ENCODE measurements around the gene PRSS50.
"Not testable (repeated sequence)": the region's sequence is repeated elsewhere in the genome, so short reads cannot be mapped to it uniquely, and the experiment has no call there.

The PRSS50 gene

DNA sequence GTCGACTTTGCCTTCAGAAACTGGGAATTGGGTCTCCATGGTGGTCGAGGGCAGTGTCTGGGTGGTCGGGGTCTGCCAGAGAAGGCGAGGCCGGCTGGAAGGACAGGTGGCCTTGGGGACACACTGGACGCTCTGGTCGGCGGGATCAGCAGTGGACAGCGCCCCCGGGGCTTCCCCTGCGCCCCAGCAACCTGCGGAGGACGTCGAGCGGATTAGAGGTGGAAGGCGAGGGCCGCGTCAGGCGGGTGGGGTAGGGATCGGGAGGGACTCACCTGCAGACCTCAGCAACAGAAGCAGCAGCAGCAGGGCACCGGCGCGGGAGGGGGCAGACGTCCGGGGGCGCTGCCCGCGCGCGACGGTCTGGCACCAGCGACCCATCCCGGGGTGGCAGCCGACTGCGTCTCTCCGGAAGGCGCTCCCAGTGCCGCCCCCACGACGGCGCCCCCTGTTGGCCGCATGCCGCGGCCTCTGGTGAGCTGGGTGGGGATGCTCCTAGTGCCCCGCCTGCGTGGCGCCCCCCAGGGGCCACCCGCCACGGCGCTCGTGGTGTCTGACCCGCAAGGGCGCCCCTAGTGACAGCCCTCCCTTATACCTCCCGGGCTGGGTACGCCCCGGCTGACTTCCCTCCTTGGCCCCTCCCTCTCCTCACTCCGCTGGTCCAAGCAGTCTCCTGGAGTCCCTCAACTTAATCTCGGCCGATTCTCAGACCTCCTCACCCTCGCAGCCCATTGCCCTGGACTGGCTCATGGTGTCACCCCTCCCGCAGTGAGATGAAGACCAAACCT lies at the start of gene PRSS50:
TSS of gene PRSS50 (minus strand) at position 423 of the 785 bp plus-strand sequence. CDS start at position 378, 45 bp downstream.
- DNase-seq (ENCODE audit: low read depth in 2 of 3, low spot score in 1 of 3) = peak in 2 of 3 donors; percentile 34 to 35

GRCh38 chr3:46764206-46764605 lies 46.5 kb upstream of the PRSS50 start:
- DNase-seq (ENCODE audit: low read depth in 2 of 3, low spot score in 1 of 3) = no peak

- DNase-seq (ENCODE audit: low read depth in 2 of 3, low spot score in 1 of 3) = no peak
Measured at GRCh38 chr3:46763178-46763577, 45.5 kb upstream of the PRSS50 start.

- no peak for DNase-seq (ENCODE audit: low read depth in 2 of 3, low spot score in 1 of 3)
Measured at GRCh38 chr3:46759239-46760167, 41.8 kb upstream of the PRSS50 start.

- DNase-seq (ENCODE audit: low read depth in 2 of 3, low spot score in 1 of 3) = no peak
Measured at GRCh38 chr3:46756642-46757041, 39.0 kb upstream of the PRSS50 start.

DNA sequence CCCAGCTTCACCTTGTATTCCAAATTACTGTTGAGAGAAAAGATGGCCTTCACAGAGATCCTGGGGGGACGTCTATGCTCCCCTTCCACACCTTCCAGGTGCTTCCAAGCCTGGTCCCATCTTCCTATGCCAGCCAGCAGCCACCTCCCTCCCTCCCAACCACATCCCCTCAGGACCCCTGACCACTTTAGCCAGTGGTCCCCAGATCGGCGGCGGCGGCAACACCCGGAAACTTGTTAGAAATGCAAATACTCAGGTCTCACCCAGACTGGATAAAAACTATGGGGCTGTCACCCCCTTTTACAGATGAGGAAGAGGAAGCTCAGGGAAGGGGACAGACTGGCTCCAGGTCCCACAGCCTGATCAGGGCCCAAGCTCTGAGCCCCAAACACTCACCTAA lies 38.0 kb upstream of the PRSS50 start:
- DNase-seq (ENCODE audit: low read depth in 2 of 3, low spot score in 1 of 3) = no peak

GRCh38 chr3:46753127-46753526 lies 35.5 kb upstream of the PRSS50 start:
- DNase-seq (ENCODE audit: low read depth in 2 of 3, low spot score in 1 of 3) = peak in 2 of 3 donors; percentile 8 to 9

GRCh38 chr3:46750555-46751038 lies 32.9 kb upstream of the PRSS50 start:
- no peak for DNase-seq (ENCODE audit: low read depth in 2 of 3, low spot score in 1 of 3)

- no peak for DNase-seq (ENCODE audit: low read depth in 2 of 3, low spot score in 1 of 3)
Measured at GRCh38 chr3:46749129-46749528, 31.5 kb upstream of the PRSS50 start.

- no peak for DNase-seq (ENCODE audit: low read depth in 2 of 3, low spot score in 1 of 3)
Measured at GRCh38 chr3:46748170-46748569, 30.5 kb upstream of the PRSS50 start.

- no peak for DNase-seq (ENCODE audit: low read depth in 2 of 3, low spot score in 1 of 3)
Measured at GRCh38 chr3:46746711-46747110, 29.0 kb upstream of the PRSS50 start.

DNA sequence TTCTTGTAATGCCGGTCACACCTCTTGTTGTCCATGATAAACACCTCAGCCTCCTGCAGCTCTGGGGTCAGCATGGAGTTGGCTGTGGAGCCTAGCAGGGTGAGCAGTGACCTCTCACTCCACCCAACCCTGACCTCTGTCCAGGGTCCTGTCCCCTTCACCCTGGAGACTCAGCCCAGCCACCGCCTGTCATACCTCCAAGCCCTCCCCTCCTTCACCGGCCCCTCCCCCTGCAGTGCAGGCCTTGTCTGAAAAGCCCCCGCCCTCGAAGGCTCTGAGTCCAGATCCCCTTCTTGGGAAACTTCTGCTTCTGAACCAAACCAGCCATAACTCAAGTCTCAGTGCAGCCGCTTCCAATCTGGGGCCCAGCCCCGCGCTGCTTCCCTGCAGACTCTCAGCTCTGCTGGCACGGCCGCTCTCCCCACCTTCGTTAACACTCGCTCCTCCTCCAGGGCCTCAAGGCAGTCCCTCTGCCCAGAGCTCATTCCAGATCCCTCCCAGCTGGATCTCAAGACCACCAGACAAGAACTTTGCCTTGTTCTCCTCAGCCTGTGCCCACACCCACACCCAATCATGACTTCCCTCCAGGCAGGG lies 25.4 kb upstream of the PRSS50 start:
- no peak for DNase-seq (ENCODE audit: low read depth in 2 of 3, low spot score in 1 of 3)

GRCh38 chr3:46739565-46739964 lies 21.9 kb upstream of the PRSS50 start:
- not testable (repeated sequence) for DNase-seq (ENCODE audit: low read depth in 2 of 3, low spot score in 1 of 3)

DNA sequence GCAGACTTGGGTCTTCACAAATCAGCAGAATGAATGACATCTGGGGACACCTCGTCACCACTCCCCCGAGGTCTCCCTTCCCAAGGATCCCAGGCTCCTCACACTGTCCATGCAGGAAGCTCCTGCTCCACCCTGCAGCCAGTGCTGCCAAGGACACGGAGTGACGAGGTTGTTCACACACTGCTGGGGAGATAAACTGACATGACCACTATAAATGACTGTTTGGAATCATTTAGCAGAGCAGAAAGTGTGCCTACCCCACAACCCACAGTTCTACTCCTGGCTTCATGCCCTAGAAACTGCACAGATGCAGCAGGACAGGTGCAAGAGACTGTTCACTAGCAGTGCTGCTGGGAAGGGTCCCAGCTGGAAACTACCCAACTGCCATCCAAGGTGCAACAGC lies 19.7 kb upstream of the PRSS50 start:
- DNase-seq (ENCODE audit: low read depth in 2 of 3, low spot score in 1 of 3) = no peak

DNA sequence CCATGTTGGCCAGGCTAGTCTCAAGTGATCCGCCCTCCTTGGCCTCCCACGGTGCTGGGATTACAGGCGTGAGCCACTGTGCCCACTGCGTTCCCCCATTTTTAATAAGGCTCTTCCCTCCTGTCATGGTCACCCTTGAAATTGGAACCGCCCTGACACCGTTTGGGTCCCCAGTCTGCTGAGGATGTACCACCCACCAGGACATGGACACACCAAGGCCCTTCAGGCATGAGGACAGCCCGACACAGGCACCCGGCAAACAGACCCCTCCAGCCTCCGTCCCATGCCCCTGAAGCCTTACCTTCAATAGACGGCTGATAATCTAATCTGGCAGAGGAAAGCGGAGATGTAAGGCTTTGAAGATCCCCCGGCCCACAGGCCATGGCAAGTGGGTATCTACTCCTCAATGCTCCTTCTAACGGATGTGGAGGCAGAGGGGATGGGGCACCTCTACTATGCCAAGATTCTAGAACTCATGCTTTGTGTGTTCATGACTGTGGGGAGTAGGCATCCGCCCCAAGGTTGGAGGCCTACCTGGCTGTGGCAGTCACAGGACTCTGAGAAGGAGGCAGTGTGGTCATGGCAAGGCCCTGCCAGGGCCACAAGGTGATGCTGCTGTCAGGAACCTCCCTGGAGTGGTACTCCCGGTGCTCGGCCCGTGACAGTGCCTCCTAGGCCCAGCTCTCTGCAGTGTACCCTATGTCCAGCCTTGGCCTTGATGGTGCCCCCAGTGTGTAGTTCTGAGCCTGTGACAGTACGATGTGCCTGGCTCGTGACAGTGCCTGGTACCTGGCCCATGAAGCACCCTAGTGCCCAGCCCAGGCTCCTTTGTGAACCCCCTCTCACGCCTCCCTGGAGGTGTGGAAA lies 18.6 kb upstream of the PRSS50 start:
- no peak for DNase-seq (ENCODE audit: low read depth in 2 of 3, low spot score in 1 of 3)

DNA sequence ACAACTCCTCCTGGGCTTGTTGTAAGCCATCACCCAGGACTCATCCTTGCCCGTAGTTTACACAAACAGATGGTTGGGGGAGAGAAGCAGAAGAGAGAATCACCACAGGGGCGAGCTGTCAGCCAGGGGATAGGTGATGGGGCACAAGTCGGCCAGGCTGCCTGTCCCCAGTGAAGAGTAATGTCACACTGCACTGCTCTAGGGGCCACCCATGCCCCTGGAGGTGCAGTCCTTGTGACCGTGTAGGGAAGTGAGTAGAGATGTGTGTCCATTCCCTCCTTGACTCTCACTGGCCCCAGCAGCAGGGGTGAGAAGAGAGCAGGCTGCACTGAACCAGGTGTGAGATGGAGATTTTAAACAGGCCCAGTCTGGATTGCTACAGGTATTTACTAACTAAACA lies 17.1 kb upstream of the PRSS50 start:
- DNase-seq (ENCODE audit: low read depth in 2 of 3, low spot score in 1 of 3) = no peak

GRCh38 chr3:46733026-46733800 lies 15.5 kb upstream of the PRSS50 start:
- DNase-seq (ENCODE audit: low read depth in 2 of 3, low spot score in 1 of 3) = no peak

DNA sequence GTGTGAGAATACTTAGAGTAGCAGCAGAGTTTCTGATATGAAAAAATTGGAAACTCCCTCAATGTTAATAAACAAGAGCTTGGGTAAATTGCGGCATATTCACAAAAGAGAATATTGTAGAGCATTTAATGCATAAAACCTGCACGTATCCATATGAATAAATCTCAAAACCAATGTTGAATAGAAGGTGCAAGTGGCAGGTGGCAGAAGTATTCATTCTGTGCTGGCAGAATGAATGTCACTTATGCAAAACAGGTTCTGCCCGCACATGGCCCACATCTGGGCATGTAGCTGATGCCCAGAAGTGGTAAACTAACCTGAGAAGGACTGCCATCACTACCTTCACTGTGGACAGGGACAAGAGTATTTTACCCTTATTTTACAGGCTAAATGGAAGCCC lies 14.1 kb upstream of the PRSS50 start:
- DNase-seq (ENCODE audit: low read depth in 2 of 3, low spot score in 1 of 3) = no peak

- no peak for DNase-seq (ENCODE audit: low read depth in 2 of 3, low spot score in 1 of 3)
Measured at GRCh38 chr3:46730819-46731218, 13.2 kb upstream of the PRSS50 start.

DNA sequence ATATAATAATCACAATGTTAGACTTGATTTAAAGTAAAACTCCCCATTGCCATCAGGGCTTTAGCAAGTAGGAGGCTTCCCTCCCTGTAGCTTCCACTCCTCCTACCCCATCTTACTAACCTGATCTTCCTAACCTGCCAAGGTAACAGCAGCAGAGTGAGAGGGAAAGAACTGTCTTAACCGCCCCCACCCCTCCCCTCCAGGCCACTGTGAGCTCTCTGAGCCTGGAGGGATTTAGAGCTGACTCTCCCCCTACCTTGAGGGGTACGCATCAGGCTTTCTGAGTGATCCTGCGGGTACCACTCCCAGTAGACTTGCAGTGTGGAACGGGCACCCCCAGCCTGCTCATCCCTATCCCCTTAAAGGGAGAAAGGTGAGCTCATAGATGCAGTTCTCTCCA lies 11.4 kb upstream of the PRSS50 start:
- no peak for DNase-seq (ENCODE audit: low read depth in 2 of 3, low spot score in 1 of 3)
